Hepatocyte (in vitro differentiated cells): ENCODE data around the gene HSP90AA1.
"Not testable (repeated sequence)": the region's sequence is repeated elsewhere in the genome, so short reads cannot be mapped to it uniquely, and the experiment has no call there.

Experiments
- EZH2 ChIP-seq: fragments of 200-600 bp; sonication (generic); IDR thresholded peaks from 2 replicates; pipeline ENCODE4 v1.6.1; 2016; ENCODE audit warnings: antibody characterized with exemption, mild to moderate bottlenecking, borderline replicate concordance
- EZH2phosphoT487 ChIP-seq: fragments of 200-600 bp; sonication (generic); IDR thresholded peaks from one replicate; pipeline ENCODE4 v1.6.1; 2018; ENCODE audit warnings: antibody characterized with exemption, mild to moderate bottlenecking, low read depth, moderate library complexity; ENCODE audit not compliant: unreplicated experiment, severe bottlenecking
- TF ChIP-seq, protein P1 (sequence below): fragments of 200-600 bp; sonication (generic); IDR thresholded peaks from 2 replicates; pipeline ENCODE4 v1.5.1; 2016; ENCODE audit warnings: antibody characterized with exemption, mild to moderate bottlenecking; ENCODE audit not compliant: poor library complexity

DNA sequence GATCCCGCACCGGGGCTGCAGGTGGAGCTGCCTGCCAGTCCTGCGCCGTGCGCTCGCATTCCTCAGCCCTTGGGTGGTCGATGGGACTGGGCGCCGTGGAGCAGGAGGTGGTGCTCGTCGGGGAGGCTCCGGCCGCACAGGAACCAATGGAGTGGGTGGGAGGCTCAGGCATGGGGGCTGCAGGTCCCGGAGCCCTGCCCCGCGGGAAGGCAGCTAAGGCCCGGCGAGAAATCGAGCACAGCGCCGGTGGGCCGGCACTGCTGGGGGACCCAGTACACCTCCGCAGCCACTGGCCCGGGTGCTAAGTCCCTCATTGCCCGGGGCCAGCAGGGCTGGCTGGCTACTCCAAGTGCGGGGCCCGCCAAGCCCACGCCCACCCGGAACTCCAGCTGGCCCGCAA is 48.6 kb upstream of the HSP90AA1 start:
- TF ChIP-seq, protein P1, sequence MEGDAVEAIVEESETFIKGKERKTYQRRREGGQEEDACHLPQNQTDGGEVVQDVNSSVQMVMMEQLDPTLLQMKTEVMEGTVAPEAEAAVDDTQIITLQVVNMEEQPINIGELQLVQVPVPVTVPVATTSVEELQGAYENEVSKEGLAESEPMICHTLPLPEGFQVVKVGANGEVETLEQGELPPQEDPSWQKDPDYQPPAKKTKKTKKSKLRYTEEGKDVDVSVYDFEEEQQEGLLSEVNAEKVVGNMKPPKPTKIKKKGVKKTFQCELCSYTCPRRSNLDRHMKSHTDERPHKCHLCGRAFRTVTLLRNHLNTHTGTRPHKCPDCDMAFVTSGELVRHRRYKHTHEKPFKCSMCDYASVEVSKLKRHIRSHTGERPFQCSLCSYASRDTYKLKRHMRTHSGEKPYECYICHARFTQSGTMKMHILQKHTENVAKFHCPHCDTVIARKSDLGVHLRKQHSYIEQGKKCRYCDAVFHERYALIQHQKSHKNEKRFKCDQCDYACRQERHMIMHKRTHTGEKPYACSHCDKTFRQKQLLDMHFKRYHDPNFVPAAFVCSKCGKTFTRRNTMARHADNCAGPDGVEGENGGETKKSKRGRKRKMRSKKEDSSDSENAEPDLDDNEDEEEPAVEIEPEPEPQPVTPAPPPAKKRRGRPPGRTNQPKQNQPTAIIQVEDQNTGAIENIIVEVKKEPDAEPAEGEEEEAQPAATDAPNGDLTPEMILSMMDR = not testable (repeated sequence)
- TF ChIP-seq EZH2, EZH2phosphoT487: not testable (repeated sequence)
